Measurements from ENCODE around the gene SPATA31E1.
"Not testable (repeated sequence)": the region's sequence is repeated elsewhere in the genome, so short reads cannot be mapped to it uniquely, and the experiment has no call there.

SPATA31E1 gene

DNA sequence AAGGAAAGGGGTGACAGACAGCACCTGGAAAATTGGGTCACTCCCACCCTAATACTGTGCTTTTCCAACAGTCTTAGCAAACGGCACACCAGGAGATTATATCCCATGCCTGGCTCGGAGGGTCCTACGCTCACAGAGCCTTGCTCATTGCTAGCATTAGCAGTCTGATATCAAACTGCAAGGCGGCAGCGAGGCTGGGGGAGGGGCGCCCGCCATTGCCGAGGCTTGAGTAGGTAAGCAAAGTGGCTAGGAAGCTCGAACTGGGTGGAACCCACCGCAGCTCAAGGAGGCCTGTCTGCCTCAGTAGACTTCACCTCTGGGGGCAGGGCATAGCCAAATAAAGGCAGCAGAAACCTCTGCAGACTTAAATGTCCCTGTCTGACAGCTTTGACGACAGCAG lies 19.7 kb downstream of the SPATA31E1 start:
- H3K27ac Mint-ChIP-seq; H3K36me3 Mint-ChIP-seq (ENCODE audit: low read depth); DNase-seq; H3K4me1 Mint-ChIP-seq (ENCODE audit: low read depth); H3K4me3 Mint-ChIP-seq: not testable (repeated sequence)
- Mint-ChIP-seq H3K27me3 (peaks cover 36% of the 10 kb centered on the region), H3K9me3 (peaks cover 16% of the 10 kb centered on the region)

DNA sequence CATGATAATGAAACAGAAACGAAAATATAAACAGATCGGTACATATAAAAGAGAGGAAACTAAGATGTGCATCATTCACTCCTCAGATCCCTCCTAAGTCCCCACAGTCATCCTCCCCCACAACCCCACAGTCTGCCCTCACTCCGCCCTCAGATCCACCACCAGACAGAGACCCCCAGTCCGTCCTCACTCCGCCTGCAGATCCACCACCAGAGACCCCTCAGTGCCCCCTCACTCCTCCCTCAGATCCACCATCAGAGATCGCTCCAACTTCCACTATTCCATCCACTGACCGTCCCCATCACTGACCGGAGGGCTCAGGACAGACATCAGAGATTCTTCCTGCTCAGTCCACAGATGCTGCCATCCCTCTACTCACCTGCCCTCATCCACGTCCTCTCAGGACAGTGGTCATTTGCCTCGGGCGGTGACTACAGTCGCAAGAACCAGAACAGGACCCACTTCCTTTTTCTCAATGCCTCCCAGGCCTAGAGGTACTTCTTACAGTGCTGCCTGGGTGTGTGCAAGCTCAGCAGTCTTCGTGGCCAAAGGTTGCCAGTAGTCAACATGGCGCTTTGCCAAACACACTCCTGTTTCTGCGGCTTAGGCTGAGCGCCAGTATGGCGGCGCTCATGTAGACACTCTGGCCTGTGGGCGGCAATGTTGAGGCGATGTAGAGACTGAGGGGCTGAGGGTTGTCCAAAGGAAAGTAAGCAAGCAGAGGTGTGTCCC lies 26.8 kb downstream of the SPATA31E1 start:
- Mint-ChIP-seq H3K4me3 (no peak overlapping the region), H3K9me3 (peaks cover 5% of the 10 kb centered on the region), H3K27ac (no peak overlapping the region), H3K36me3 (ENCODE audit: low read depth) (no peaks in the 10 kb centered on the region), H3K4me1 (ENCODE audit: low read depth) (no peaks in the 10 kb centered on the region), H3K27me3 (peaks cover 2% of the 10 kb centered on the region)
- DNase-seq: no peak

GRCh38 chr9:87910821-87911220 lies 28.1 kb downstream of the SPATA31E1 start:
- Mint-ChIP-seq H3K27me3 (peaks cover 2% of the 10 kb centered on the region), H3K9me3 (peaks cover 5% of the 10 kb centered on the region), H3K27ac (no peak overlapping the region), H3K4me1 (ENCODE audit: low read depth) (no peaks in the 10 kb centered on the region), H3K36me3 (ENCODE audit: low read depth) (no peaks in the 10 kb centered on the region), H3K4me3 (no peak overlapping the region)
- DNase-seq: no peak

- not testable (repeated sequence) for H3K4me1 Mint-ChIP-seq (ENCODE audit: low read depth); H3K27ac Mint-ChIP-seq; H3K4me3 Mint-ChIP-seq; H3K27me3 Mint-ChIP-seq; H3K9me3 Mint-ChIP-seq; DNase-seq; H3K36me3 Mint-ChIP-seq (ENCODE audit: low read depth)
These were observed 35.0 kb downstream of the SPATA31E1 start, which contains the start of gene SPATA31C1 for GRCh38 chr9:87917662-87918061. Gene SPATA31C1, plus strand, starts transcription at chr9:87917962.

DNA sequence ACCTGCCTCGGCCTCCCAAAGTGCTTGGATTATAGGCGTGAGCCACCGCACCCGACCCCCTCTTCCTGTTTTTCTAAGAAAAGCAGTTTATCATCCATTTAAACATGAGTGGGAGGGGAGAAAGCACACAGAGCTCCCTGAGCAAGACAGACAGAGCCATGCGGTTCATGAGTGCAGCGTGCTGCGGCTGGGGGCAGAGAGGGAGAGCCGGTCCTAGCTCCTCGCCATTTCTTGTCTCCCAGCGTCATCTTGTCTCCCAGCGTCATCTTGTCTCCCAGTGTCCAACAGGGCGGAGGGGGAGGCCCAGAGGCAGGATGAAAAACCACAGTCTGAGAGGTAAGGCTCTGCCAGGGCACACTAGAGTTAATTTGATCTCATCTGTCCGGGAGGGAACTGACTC lies 36.3 kb downstream of the SPATA31E1 start:
- H3K9me3 Mint-ChIP-seq: not testable (repeated sequence)

GRCh38 chr9:87921561-87921960 lies 38.9 kb downstream of the SPATA31E1 start:
- not testable (repeated sequence) for DNase-seq; H3K4me1 Mint-ChIP-seq (ENCODE audit: low read depth); H3K27me3 Mint-ChIP-seq; H3K27ac Mint-ChIP-seq; H3K4me3 Mint-ChIP-seq; H3K36me3 Mint-ChIP-seq (ENCODE audit: low read depth); H3K9me3 Mint-ChIP-seq

More for the DNA sequence above, 36.3 kb downstream of the SPATA31E1 start:
- DNase-seq; H3K27ac Mint-ChIP-seq; H3K4me1 Mint-ChIP-seq (ENCODE audit: low read depth); H3K4me3 Mint-ChIP-seq; H3K27me3 Mint-ChIP-seq; H3K36me3 Mint-ChIP-seq (ENCODE audit: low read depth): not testable (repeated sequence)

DNA sequence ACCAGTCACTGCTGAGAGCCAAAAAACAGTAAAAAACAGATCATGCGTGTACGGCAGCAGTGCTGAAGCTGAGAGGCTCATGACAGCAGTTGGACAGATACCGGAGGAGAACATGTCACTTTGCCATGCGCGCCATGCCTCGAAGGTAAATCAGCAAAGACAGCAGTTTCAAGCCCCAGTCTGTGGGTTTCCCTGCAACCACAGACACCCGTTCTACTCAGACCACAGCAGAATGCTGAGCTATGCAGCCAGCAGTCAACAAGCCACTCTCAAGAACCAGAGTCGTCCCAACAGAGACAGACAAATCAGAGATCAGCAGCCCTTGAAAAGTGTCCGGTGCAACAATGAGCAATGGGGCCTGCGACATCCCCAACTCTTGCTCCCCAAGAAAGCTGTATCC lies 40.3 kb downstream of the SPATA31E1 start:
- not testable (repeated sequence) for H3K9me3 Mint-ChIP-seq; H3K4me1 Mint-ChIP-seq (ENCODE audit: low read depth); H3K27ac Mint-ChIP-seq; H3K4me3 Mint-ChIP-seq; DNase-seq; H3K36me3 Mint-ChIP-seq (ENCODE audit: low read depth); H3K27me3 Mint-ChIP-seq

DNA sequence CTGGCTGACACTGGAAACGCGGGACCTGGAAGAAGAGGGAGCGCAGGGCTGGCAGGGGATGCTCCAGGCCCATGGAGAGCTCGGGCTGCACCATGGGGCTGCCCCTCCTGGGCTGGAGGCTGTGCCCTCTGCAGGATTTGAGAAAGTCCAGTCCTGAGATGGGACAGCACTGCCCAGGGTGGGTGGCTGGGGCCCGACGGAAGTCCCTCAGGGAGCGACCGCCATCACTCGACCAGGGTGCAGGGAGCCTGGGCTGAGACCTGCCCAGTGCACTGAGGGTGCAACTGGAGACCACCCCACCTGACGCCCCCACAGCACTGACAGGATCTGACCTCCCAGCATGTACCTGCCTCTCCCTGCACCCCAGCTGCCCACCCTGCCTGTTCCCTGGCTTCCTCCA lies 42.2 kb downstream of the SPATA31E1 start:
- not testable (repeated sequence) for H3K9me3 Mint-ChIP-seq; H3K36me3 Mint-ChIP-seq (ENCODE audit: low read depth); H3K27me3 Mint-ChIP-seq; H3K4me1 Mint-ChIP-seq (ENCODE audit: low read depth); H3K27ac Mint-ChIP-seq; DNase-seq; H3K4me3 Mint-ChIP-seq

DNA sequence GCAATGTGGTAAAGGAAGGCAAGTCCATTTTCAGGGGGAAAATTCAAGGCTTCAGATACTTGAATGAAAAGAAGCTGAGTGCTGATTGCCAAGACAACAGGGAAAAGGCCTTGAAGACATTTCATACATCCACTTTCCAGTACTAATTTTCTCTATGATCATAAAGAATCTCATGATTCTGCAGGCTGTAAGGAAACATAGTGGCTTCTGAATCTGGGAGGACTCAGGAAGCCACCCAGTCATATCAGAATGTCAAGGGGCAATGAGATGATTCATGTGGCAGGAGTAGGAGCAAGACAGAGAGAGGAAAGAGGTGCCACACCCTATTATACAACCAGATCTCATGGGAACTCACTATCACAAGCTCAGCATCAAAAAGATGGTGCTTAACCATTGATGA lies 46.5 kb downstream of the SPATA31E1 start:
- H3K36me3 Mint-ChIP-seq (ENCODE audit: low read depth); H3K27ac Mint-ChIP-seq; DNase-seq; H3K27me3 Mint-ChIP-seq; H3K4me1 Mint-ChIP-seq (ENCODE audit: low read depth); H3K4me3 Mint-ChIP-seq; H3K9me3 Mint-ChIP-seq: not testable (repeated sequence)

DNA sequence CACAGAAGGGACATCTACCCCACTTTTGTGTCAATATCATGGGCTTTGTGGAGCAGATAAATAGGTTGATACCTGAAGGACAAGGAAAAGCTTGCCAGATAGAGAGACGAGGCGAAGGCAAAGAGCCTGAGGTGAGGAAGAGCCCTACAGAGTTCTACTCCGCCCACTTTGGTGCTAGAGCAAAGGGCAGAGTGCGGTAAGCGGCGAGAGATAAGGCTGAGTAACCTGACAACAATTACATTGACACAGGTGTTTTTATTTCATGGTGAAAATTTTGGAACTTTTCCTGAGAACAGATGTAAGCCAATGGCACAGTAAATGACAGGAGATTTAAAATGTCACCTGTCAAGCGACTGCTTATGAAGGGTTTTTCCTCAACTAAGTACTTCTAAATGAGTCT lies 51.8 kb downstream of the SPATA31E1 start:
- not testable (repeated sequence) for H3K27ac Mint-ChIP-seq; H3K4me3 Mint-ChIP-seq; H3K9me3 Mint-ChIP-seq; H3K4me1 Mint-ChIP-seq (ENCODE audit: low read depth); DNase-seq; H3K36me3 Mint-ChIP-seq (ENCODE audit: low read depth)
- peaks cover 15% of the 10 kb centered on the region for H3K27me3 Mint-ChIP-seq

- H3K27ac Mint-ChIP-seq; DNase-seq; H3K4me1 Mint-ChIP-seq (ENCODE audit: low read depth); H3K36me3 Mint-ChIP-seq (ENCODE audit: low read depth); H3K4me3 Mint-ChIP-seq; H3K9me3 Mint-ChIP-seq: not testable (repeated sequence)
- peaks cover 15% of the 10 kb centered on the region for H3K27me3 Mint-ChIP-seq
These were observed 54.7 kb downstream of the SPATA31E1 start for GRCh38 chr9:87937352-87937751.

DNA sequence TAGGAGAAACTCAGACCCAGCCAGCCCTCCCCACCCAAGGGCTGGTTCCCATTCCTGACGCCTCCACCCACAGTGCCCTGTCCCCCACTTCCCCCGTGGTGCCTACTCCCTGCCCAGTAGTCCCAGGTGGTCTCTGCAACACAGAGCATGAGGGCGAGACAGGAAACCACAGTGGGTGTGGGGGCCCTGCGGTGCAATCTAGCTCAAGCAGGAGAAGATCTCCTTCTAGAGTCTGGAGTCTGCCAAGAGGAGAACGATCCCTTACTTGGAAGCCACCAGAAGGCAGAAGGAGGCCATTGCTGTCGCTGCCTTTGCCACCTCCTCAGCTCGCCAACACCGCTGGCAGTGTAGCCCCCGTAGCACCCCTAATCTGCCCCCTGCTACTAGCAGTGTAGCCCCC lies 55.2 kb downstream of the SPATA31E1 start:
- H3K9me3 Mint-ChIP-seq; DNase-seq; H3K27ac Mint-ChIP-seq; H3K36me3 Mint-ChIP-seq (ENCODE audit: low read depth); H3K4me1 Mint-ChIP-seq (ENCODE audit: low read depth); H3K4me3 Mint-ChIP-seq: not testable (repeated sequence)
- peaks cover 15% of the 10 kb centered on the region for H3K27me3 Mint-ChIP-seq

DNA sequence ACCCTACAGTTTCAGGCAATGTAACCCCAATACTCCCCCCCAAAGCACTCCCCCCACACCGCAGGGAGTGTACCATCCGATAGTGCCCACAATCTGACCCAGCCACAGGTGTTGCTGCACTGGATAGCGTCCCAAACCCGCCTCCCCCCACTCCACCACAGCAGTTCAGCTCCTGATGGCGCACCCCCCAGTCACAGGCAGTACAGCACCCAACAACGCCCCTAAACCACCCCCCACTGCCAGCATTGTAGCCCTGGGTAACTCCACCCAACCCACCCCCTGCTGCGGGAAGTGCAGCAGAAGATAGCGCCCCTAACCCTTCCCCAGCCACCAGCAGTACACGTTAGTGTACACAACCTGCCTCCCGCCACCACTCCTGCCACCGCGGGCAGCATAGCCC lies 55.7 kb downstream of the SPATA31E1 start:
- not testable (repeated sequence) for H3K9me3 Mint-ChIP-seq; H3K4me3 Mint-ChIP-seq; DNase-seq; H3K36me3 Mint-ChIP-seq (ENCODE audit: low read depth); H3K4me1 Mint-ChIP-seq (ENCODE audit: low read depth); H3K27ac Mint-ChIP-seq
- peaks cover 15% of the 10 kb centered on the region for H3K27me3 Mint-ChIP-seq

All from activated T-cell treated with anti-CD3 and anti-CD28 coated beads, Interleukin-2, amount 50 U/mL, for 24 hours (primary cell).